Eye (tissue), 1 donor: Measurements from ENCODE around the gene C1QL4.
"Not testable (repeated sequence)": the region's sequence is repeated elsewhere in the genome, so short reads cannot be mapped to it uniquely, and the experiment has no call there.

ENCODE experiments used
- DNase-seq: peaks from one replicate; pipeline ENCODE4 v3.0.0-alpha.2; 2015

C1QL4 gene

DNA sequence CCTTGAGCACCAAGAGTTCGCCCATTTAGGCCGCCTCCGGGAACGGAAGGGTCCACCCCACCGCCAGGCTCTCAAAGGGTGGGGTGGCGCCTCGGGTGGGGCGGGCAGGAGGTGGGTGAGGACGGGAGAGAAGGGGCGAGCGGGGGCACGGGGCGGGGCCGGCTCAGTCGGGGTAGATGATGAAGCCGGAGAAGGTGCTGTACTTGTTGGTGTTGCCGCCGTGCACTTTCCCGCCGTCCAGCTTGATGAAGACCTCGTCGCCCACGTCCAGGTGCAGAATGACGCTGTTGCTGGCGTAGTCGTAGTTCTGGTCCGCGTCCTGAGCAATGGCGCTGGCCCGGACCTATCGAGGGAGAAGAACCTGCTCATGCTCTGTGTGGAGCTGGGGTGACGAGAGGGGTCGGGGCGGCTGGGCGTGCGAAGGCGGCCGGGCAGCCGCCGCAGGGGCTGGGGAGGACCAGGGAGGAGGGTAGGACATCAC lies 4.1 kb downstream of the C1QL4 start:
- peak; percentile 49 for DNase-seq

DNA sequence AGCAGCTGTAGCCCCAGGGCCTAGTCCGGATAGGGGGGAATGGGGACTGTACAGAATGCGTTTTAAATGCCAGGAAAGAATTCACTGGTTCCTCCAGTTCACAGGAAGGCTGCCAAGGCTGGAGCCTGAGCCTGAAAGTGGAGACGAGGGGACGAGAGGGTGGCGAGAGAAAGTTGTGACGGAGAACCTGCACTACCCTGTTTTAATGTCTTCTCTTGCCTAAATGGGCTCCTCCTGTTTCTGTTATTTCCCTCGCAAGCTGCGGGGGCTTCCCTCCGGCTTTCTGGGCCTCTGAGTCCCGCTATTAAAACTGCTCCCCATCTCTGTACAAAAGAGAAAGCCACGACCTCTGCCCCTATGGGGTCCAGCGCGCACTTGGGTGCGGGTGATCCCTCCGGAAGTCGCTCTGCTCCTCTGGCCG lies 4.5 kb downstream of the C1QL4 start:
- DNase-seq, result no peak

DNA sequence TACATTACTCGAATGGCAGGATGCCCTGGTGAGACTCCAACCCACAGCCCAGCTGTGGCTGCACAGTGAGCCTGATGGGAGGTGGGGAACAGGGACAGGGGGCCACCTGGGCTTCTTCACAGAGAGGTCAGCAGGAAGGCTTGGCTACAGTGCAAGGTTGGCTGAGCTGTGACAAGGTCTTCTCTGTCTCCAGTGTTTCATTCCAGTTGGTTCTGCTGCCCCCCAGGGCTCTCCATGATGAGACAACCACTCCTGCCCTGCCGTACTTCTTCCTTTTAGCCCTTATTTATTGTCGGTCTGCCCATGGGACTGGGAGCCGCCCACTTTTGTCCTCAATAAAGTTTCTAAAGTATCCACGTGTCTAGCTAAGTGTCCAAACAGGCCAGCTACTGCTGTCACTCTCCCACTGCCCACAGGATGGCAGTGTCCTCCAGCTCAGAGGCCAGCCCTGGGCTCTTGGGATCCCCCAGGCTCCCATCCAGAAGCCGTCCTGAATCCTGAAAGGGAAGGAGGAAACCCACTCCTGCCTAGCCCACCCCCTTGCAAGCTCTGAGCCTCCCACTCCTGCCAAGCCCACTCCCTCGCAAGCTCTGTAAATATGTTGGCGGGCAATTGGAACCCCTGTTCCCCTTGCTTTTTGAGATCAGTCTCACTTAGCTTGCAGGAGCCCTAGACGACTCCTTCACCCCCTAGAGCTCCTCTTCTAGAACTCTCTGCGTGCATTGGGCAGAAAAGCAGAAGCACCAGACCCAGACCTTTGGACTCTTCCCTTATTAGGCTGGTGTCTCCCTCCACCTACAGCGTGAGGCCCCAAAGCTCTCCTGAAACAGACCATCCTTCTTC lies 5.4 kb downstream of the C1QL4 start:
- peak; percentile 89 for DNase-seq

DNA sequence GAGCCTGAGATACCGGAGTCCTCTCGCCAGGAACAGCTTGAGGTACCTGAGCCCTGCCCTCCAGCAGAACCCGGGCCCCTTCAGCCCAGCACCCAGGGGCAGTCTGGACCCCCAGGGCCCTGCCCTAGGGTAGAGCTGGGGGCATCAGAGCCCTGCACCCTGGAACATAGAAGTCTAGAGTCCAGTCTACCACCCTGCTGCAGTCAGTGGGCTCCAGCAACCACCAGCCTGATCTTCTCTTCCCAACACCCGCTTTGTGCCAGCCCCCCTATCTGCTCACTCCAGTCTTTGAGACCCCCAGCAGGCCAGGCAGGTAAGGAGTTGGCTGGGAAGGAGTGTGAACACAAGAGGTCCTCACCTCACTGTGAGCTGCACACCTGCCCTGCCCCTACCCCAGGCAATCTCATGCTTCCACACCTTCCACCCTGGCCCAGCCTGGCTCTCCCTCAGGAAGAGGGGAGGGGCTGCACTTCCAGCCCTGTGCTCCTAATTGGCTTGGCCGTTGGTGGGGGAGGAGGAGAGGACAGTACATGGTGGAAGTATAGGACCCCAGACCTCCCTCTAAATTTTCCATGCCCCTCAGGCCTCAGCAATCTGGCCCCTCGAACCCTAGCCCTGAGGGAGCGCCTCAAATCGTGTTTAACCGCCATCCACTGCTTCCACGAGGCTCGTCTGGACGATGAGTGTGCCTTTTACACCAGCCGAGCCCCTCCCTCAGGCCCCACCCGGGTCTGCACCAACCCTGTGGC lies 6.2 kb downstream of the C1QL4 start:
- no peak for DNase-seq

DNA sequence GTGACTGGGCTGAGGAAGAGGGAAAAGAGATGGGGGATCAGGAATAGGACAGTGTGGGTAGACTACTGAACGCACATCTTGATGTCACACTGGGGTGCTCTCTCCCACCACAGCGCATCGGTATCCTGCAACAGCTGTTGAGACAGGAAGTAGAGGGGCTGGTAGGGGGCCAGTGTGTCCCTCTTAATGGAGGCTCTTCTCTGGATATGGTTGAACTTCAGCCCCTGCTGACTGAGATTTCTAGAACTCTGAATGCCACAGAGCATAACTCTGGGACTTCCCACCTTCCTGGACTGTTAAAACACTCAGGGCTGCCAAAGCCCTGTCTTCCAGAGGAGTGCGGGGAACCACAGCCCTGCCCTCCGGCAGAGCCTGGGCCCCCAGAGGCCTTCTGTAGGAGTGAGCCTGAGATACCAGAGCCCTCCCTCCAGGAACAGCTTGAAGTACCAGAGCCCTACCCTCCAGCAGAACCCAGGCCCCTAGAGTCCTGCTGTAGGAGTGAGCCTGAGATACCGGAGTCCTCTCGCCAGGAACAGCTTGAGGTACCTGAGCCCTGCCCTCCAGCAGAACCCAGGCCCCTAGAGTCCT lies 6.9 kb downstream of the C1QL4 start:
- DNase-seq, result no peak

DNA sequence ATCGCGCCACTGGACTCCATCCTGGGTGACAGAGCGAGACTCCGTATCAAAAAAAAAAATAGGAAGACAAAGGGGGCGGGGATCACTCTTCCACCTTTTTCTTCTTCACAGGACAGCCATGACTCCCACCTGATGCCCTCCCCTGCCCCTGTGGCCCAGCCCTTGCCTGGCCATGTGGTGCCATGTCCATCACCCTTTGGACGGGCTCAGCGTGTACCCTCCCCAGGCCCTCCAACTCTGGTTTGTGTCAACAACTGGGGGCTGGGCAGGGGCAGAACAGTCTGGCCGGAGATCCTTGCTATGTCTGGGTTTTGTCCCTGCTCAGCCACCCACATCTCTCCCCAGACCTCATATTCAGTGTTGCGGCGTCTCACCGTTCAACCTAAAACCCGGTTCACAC lies 8.2 kb downstream of the C1QL4 start:
- DNase-seq, result no peak

DNA sequence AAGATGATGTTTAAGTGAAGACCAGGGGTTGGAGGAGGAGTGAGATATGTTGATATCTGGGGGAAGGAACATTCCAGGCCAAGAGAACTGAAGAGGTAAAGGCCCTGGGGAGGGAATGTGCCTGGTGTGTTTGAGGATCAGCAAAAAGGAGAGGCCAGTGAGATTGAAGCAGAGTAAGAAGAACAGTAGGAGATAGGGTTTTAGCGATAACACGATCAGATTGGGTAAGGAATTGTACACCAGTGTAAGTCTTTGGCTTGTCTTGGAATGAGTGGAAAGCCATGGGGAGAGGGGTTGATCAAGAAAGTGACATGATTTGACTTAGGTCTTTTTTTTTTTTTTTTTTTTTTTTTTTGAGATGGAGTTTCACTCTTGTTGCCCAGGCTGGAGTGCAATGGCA lies 9.1 kb downstream of the C1QL4 start:
- DNase-seq, result no peak

DNA sequence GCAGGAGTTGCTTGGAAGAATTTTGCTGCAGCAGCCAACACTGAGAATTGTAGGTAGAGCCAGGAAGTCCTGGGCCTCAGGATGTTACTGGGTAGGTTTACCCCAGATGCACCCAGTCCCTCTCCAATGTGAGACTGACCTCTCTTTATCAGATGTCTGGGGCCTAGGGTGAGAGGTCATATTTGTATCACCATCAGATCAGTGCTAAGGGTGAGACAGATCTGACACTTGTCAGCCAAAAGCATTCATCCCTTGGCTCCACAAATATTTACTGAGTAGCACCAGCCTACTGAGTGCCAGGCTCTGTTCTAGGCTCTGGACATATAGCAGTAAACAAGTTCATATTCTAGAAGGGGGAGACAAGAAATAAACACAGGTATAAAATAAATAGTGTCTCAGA lies 9.6 kb downstream of the C1QL4 start:
- DNase-seq, result no peak

DNA sequence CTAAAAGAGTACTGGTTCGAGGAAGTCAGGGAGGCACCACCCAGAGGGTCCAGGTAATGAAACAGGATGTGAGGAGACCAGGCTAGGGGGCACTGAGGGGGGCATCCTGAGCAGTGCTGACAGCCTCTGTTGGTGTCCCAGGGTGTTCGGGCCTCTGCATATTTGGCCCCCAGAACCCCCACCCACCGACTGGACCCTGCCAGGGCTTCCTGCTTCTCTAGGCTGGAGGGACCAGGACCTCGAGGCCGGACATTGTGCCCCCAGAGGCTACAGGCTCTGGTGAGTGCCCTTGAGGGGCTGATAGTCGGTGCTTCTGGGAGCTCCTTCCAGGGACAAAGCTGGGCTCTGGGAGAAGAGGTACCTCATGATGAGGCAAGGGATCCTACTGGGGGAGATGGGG lies 11.4 kb downstream of the C1QL4 start:
- DNase-seq, result no peak

DNA sequence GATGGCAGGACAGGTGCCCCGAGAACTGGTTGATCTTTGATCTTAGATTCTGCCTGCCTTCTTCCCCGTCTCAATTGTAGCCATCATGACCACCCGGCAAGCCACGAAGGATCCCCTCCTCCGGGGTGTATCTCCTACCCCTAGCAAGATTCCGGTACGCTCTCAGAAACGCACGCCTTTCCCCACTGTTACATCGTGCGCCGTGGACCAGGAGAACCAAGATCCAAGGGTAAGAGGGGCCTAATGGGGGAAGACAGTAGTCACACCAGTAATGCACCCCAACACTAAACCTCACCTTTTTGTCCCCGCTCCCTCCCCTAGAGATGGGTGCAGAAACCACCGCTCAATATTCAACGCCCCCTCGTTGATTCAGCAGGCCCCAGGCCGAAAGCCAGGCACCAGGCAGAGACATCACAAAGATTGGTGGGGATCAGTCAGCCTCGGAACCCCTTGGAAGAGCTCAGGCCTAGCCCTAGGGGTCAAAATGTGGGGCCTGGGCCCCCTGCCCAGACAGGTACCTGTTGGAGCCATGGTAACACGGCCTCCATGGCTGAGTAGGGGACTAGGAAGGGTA lies 13.4 kb downstream of the C1QL4 start:
- DNase-seq, result no peak

DNA sequence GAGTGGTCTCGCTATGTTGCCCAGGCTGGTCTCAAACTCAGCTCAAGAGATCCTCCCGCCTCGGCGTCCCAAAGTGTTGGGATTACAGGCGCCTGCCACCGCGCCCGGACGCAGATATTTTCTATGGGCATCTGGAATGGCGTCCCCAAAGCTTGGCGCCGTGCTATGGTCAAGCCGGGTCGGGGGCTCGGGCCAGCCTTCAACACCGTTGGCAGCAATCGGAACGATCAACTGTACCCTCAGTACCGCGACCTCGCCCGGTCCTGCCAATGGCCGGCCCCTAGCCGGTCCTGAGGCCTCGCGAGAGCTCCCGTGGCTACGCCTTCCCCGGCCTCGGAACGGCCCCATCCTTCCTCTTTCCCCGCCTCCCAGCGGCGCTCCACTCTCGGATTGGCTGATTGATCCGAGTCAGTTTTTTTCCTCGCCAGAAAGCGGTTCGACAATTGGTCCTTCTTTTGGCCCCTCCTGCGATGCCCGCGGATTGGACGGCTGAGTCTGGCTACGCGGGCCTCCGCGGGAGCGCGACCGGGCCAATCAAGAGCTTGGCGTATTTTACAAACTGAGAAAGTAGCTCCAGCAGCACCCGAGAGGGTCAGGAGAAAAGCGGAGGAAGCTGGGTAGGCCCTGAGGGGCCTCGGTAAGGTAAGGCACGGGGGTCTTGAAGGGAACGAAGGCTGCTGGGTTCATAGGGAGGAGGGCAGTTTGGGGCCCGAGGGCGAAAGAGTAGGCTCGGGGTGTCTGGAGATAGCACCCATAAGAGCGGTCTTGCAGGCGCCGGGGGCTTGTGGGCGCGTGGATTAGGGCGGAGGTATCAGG lies 14.1 kb downstream of the C1QL4 start, which contains the start of gene TROAP:
Gene TROAP (plus strand): TSS at position 548 of the 816 bp plus-strand sequence. CDS start 354 bp downstream, outside the sequence.
- peak; percentile 100 for DNase-seq

DNA sequence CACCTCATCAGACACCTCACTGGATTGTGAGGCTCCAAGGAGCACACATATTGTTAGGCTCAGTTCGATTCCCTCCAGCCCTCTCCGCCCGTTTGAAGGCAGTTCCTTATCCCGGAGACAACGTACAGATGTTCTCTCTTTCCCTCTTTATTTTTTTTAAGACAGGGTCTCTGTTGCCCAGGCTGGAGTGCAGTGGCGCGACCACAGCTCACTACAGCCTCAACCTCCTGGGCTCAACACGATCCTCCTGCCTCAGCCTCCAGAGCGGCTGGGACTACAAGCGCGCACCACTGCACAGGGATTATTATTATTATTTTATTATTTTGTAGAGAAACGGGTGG lies 14.7 kb downstream of the C1QL4 start:
- DNase-seq, result no peak

DNA sequence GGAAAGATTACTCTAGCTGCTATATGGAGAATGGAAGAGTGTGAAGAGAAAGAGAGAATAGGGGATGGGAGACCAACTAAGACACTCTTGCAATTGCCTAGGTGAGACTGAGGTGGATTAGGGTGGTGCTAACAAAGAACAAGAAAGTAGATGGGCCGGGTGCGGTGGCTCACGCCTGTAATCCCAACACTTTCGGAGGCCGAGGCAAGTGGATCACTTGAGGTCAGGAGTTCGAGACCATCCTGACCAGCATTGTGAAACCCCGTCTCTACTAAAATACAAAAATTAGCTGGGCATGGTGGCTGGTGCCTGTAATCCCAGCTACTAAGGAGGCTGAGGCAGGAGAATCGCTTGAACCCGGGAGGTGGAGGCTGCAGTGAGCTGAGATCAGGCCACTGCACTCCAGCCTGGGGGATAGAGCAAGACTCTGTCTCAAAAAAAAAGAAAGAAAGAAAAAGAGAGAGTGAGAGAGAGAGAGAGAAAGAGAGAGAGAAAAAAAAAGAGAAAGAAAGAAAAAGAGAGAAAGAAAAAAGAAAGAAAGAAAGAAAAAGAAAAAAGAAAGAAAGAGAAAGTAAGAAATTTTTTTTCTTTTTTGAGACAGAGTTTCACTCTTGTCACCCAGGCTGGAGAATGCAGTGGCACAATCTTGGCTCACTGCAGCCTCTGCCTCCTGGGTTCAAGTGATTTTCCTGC lies 16.4 kb downstream of the C1QL4 start:
- not testable (repeated sequence) for DNase-seq

DNA sequence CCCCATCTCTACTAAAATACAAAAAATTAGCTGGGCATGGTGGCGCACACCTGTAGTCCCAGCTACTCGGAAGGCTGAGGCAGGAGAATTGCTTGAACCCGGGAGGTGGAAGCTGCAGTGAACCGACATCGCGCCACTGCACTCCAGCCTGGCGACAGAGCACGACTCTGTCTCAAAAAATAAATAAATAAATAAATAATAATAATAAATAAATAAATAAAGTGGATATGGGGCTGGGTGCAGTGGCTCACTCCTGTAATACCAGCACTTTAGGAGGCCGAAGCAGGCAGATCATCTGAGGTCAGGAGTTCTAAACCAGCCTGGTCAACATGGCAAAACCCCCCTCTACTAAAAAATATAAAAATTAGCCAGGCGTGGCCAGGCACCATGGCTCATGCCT lies 19.9 kb downstream of the C1QL4 start:
- DNase-seq, result not testable (repeated sequence)

DNA sequence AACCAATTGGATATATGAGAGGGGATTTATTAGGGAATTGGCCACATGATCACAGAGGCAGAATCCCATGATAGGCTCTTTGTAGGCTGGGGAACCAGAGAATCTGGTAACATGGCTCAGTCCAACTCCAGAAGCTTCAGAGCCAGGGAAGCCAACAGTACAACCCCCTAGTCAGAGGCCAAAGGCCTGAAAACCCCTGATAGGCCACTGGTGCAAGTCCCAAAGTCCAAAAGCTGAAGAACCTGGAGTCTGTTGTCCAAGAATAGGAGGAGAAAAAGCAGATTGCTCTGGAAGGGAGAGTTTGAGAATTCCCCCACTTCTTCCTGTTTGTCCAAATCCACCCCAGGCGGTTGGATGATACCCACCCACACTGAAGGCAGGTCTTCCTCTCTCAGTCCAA lies 22.2 kb downstream of the C1QL4 start:
- no peak for DNase-seq

DNA sequence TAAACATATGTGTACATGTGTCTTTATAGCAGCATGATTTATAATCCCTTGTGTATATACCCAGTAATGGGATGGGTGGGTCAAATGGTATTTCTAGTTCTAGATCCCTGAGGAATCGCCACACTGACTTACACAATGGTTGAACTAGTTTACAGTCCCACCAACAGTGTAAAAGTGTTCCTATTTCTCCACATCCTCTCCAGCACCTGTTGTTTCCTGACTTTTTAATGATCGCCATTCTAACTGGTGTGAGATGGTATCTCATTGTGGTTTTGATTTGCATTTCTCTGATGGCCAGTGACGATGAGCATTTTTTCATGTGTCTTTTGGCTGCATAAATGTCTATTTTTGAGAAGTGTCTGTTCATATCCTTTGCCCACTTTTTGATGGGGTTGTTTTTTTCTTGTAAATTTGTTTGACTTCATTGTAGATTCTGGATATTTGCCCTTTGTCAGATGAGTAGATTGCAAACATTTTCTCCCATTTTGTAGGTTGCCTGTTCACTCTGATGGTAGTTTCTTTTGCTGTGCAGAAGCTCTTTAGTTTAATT lies 26.5 kb downstream of the C1QL4 start:
- DNase-seq, result not testable (repeated sequence)

DNA sequence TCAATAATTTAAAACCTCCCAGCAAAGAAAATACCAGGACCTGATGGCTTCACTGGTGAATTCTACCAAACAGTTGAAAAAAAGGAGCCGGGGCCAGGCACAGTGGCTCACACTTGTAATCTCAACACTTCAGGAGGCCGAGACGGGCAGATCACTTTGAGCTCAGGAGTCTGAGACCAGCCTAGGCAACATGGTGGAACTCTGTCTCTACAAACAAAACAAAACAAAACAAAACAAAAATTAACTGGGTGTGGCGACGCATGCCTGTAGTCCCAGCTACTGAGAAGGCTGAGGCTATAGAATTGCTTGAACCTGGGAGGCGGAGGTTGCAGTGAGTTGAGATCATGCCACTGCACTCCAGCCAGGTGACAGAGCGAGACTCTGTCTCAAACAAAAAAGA lies 27.6 kb downstream of the C1QL4 start:
- DNase-seq, result no peak

DNA sequence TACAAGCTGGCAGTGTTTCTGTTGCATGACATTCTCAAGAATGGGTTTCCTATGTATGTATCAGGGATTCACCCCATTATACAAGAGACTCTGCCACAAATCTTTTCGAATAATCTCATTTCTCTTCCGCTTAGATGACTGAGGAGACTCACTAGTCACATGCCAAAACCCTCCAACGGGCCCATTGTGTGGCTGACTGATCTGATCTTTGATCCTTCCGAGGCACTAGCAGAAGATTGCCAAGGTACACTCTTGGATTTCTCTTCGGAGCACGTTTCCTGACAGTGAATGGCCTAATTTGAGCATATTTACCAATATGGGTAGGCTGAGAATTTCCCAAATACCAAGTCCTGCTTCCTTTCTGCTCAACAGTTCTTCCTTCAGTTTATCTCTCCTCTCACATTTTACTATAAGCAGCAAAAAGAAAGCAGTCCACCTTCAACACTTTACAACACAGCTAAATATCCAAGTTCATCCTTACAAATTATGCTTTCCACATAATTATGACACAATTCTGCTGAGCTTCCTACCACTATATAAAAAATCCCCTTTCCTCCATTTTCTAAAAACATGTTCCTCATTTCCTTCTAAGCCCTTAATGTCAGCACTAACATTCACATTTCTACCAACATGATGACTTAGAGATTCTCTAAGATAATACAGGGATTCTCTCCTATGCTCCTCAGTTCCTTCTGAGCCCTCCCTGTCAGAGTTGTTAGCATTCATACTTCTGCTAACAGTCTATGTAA lies 31.1 kb downstream of the C1QL4 start:
- no peak for DNase-seq

DNA sequence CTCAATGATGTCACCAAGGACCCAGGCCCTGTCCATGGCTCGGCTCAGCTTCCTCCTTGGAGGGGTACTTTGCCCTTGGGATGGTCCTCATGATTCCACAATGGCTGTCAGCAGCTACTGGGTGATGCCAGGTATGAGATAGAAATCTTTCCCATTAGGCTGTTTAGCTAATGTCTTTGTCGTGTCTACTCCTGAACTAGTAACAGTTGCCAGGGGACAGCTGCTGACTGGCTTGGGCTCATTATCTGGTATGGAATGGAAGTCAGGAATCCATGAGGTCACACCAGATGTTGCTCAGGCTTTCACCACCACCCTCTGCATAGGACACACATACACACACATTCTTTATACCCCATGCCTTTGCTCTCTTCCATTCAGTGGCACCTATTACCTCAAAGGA lies 32.8 kb downstream of the C1QL4 start:
- DNase-seq, result no peak

DNA sequence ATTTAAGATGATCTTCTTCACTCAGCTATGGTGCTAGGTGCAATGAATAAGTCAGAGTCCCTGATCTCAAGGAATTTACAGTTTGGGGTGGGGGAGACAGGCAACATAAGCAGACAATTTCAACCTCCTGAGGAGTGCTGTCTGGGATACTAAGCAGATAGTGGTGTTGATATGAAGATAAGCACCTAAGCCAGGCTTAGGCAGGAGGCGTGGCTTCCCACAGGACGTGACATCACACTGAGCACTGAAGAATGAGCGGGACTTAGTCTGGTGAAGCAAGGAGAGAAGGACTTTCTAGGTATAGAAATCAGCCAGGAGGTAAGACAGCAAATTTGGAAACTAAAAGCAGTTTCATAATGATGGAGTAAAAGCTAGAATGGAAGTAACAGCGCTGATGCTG lies 35.2 kb downstream of the C1QL4 start:
- no peak for DNase-seq

DNA sequence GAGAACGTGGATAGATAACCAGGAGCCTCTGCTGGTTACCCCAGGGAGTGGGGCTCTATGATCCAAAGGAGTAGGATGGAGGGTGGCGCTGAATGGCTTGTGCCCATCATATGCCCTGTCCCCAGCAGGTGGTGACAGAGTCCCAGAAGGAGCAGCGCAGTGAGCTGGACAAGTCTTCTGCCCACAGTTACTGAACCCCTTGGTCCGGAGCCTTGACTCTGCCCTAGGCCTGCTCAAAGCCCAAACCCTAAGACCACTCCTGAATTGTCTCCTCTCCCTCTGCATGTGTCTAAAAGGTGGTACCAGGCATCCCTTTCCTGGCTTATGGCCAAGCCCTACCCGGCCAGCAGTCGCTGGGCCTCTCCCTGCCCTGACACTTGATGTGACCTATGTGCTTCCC lies 38.8 kb downstream of the C1QL4 start:
- no peak for DNase-seq
